ENCODE results near the gene NQO2. TPM values are rescaled to one million over a fixed set of nuclear protein-coding genes. Genes with fewer than 3 reads are reported as not detected.
"Not testable (repeated sequence)": the region's sequence is repeated elsewhere in the genome, so short reads cannot be mapped to it uniquely, and the experiment has no call there.

NQO2 gene
- total RNA-seq, 2 experiments from 2014 or later: 40.7 to 44.2 TPM

- H3K27me3 Mint-ChIP-seq: no peaks in the 10 kb centered on the region
- CTCF ChIA-PET: no interaction called here
- POLR2A ChIA-PET: no interaction called here
- H3K4me1 Mint-ChIP-seq: peaks cover 3% of the 10 kb centered on the region
- DNase-seq (no peak), ATAC-seq (no peak)
- H3K9me3 Mint-ChIP-seq (ENCODE audit: low read depth): peaks cover 16% of the 10 kb centered on the region
- peaks cover 63% of the 10 kb centered on the region for H3K36me3 Mint-ChIP-seq (ENCODE audit: low read depth)
- H3K27ac Mint-ChIP-seq: no peak overlapping the region
- no peak overlapping the region for H3K4me3 Mint-ChIP-seq
- intact Hi-C loops (cut with DNase I, micrococcal nuclease): no loop called here
Observed at GRCh38 chr6:3013901-3014674, 14.4 kb downstream of the NQO2 start.

GRCh38 chr6:3014675-3015066, 15.0 kb downstream of the NQO2 start:
- Mint-ChIP-seq H3K4me3 (no peak overlapping the region), H3K4me1 (peaks cover 3% of the 10 kb centered on the region), H3K9me3 (ENCODE audit: low read depth) (peaks cover 16% of the 10 kb centered on the region), H3K27me3 (no peaks in the 10 kb centered on the region), H3K27ac (no peak overlapping the region), H3K36me3 (ENCODE audit: low read depth) (peaks cover 58% of the 10 kb centered on the region)
- ATAC-seq: no peak
- CTCF ChIA-PET: interaction anchor here (0.6 kb wide), 1 partner anchor 86 kb away, joined by 3 read pairs; no protein-coding TSS in a partner anchor
- POLR2A ChIA-PET: no interaction called here
- no peak for DNase-seq
- intact Hi-C loops (cut with DNase I, micrococcal nuclease): no loop called here

- H3K36me3 Mint-ChIP-seq (ENCODE audit: low read depth): peaks cover 58% of the 10 kb centered on the region
Observed at GRCh38 chr6:3015144-3015543, 15.4 kb downstream of the NQO2 start.

GRCh38 chr6:3016473-3017280, 17.0 kb downstream of the NQO2 start:
- H3K9me3 Mint-ChIP-seq (ENCODE audit: low read depth): peaks cover 7% of the 10 kb centered on the region
- peaks cover 6% of the 10 kb centered on the region for H3K4me1 Mint-ChIP-seq
- no peak for ATAC-seq
- CTCF ChIA-PET: interaction anchor here (1.1 kb wide), 1 partner anchor 15 kb away, joined by 5 read pairs; no protein-coding TSS in a partner anchor
- POLR2A ChIA-PET: interaction anchor here (0.6 kb wide), 1 partner anchor 25 kb away, joined by 3 read pairs; no protein-coding TSS in a partner anchor
- intact Hi-C loops (cut with DNase I, micrococcal nuclease): no loop called here
- no peak overlapping the region for H3K4me3 Mint-ChIP-seq
- DNase-seq: no peak
- H3K36me3 Mint-ChIP-seq (ENCODE audit: low read depth): peaks cover 49% of the 10 kb centered on the region
- H3K27ac Mint-ChIP-seq: no peak overlapping the region
- H3K27me3 Mint-ChIP-seq: no peaks in the 10 kb centered on the region

More at GRCh38 chr6:3015144-3015543, 15.4 kb downstream of the NQO2 start:
- no peak overlapping the region for H3K27ac Mint-ChIP-seq
- no peak for DNase-seq
- H3K27me3 Mint-ChIP-seq: no peaks in the 10 kb centered on the region
- no peak for ATAC-seq
- H3K4me3 Mint-ChIP-seq: no peak overlapping the region
- H3K9me3 Mint-ChIP-seq (ENCODE audit: low read depth): peaks cover 16% of the 10 kb centered on the region
- ChIA-PET CTCF (interaction anchor here (0.6 kb wide), 1 partner anchor 87 kb away, joined by 3 read pairs; no protein-coding TSS in a partner anchor), POLR2A (no interaction called here)
- H3K4me1 Mint-ChIP-seq: peaks cover 3% of the 10 kb centered on the region
- intact Hi-C loops (cut with DNase I, micrococcal nuclease): no loop called here

GRCh38 chr6:3017304-3017703, 17.6 kb downstream of the NQO2 start:
- Mint-ChIP-seq H3K36me3 (ENCODE audit: low read depth) (peaks cover 42% of the 10 kb centered on the region), H3K27me3 (no peaks in the 10 kb centered on the region), H3K27ac (no peak overlapping the region), H3K4me3 (no peak overlapping the region), H3K9me3 (ENCODE audit: low read depth) (peaks cover under 1% of the 10 kb centered on the region), H3K4me1 (peaks cover 8% of the 10 kb centered on the region)
- DNase-seq: no peak
- intact Hi-C loops (cut with DNase I, micrococcal nuclease): no loop called here
- CTCF ChIA-PET: interaction anchor here (1.1 kb wide), 1 partner anchor 16 kb away, joined by 5 read pairs; no protein-coding TSS in a partner anchor
- POLR2A ChIA-PET: no interaction called here
- no peak for ATAC-seq

- no peaks in the 10 kb centered on the region for H3K27me3 Mint-ChIP-seq
- no peak overlapping the region for H3K27ac Mint-ChIP-seq
- H3K4me1 Mint-ChIP-seq: peaks cover 20% of the 10 kb centered on the region
- H3K9me3 Mint-ChIP-seq (ENCODE audit: low read depth): peaks cover 3% of the 10 kb centered on the region
- DNase-seq: no peak
- H3K36me3 Mint-ChIP-seq (ENCODE audit: low read depth): peaks cover 41% of the 10 kb centered on the region
- no peak overlapping the region for H3K4me3 Mint-ChIP-seq
- intact Hi-C loops (cut with DNase I, micrococcal nuclease): no loop called here
- ChIA-PET POLR2A (no interaction called here), CTCF (interaction anchor here (0.6 to 1.0 kb wide), 3 partner anchors 19 to 135 kb away, joined by 3 read pairs; partner anchors contain the start of gene NQO2)
- no peak for ATAC-seq
Observed at GRCh38 chr6:3019065-3019464, 19.4 kb downstream of the NQO2 start.

- DNase-seq (no peak), ATAC-seq (no peak)
- peak overlapping the region; percentile 3 for H3K27ac Mint-ChIP-seq
- ChIA-PET POLR2A (no interaction called here), CTCF (interaction anchor here (0.6 to 1.6 kb wide), 8 partner anchors 12 to 1428 kb away, joined by 3 to 9 read pairs (median 3); partner anchors contain the start of gene NQO2)
- no peaks in the 10 kb centered on the region for H3K27me3 Mint-ChIP-seq
- H3K9me3 Mint-ChIP-seq (ENCODE audit: low read depth): peaks cover 3% of the 10 kb centered on the region
- peaks cover 28% of the 10 kb centered on the region for H3K4me1 Mint-ChIP-seq
- H3K4me3 Mint-ChIP-seq: no peak overlapping the region
- intact Hi-C loops (cut with DNase I, micrococcal nuclease): no loop called here
- peaks cover 35% of the 10 kb centered on the region for H3K36me3 Mint-ChIP-seq (ENCODE audit: low read depth)
Observed at GRCh38 chr6:3019749-3020320, 20.1 kb downstream of the NQO2 start.

GRCh38 chr6:3020976-3021598, 21.4 kb downstream of the NQO2 start:
- CTCF ChIA-PET: interaction anchor here (1.0 to 1.6 kb wide), 3 partner anchors 11 to 239 kb away, joined by 3 to 9 read pairs (median 4); no protein-coding TSS in a partner anchor
- intact Hi-C loops (cut with DNase I, micrococcal nuclease); H3K27me3 Mint-ChIP-seq; H3K27ac Mint-ChIP-seq; H3K4me3 Mint-ChIP-seq; DNase-seq; POLR2A ChIA-PET; H3K9me3 Mint-ChIP-seq (ENCODE audit: low read depth); ATAC-seq: not testable (repeated sequence)
- peaks cover 38% of the 10 kb centered on the region for H3K4me1 Mint-ChIP-seq
- H3K36me3 Mint-ChIP-seq (ENCODE audit: low read depth): peaks cover 31% of the 10 kb centered on the region

GRCh38 chr6:3022765-3023662, 23.3 kb downstream of the NQO2 start:
- H3K27me3 Mint-ChIP-seq: no peaks in the 10 kb centered on the region
- intact Hi-C loops (cut with DNase I, micrococcal nuclease): loop anchor here (1.0 to 2.0 kb wide), 4 partner anchors 24 to 95 kb away; partner anchors contain the start of genes BPHL (in 1 of the 2), NQO2 (in 1 of the 2) and RIPK1 (in 1 of the 2)
- ATAC-seq: peak; percentile 7
- peak overlapping the region; percentile 78 for H3K4me3 Mint-ChIP-seq
- POLR2A ChIA-PET: interaction anchor here (0.9 to 1.2 kb wide), 3 partner anchors 22 to 33 kb away, joined by 3 to 4 read pairs (median 3); no protein-coding TSS in a partner anchor
- H3K9me3 Mint-ChIP-seq (ENCODE audit: low read depth): peaks cover 3% of the 10 kb centered on the region
- H3K27ac Mint-ChIP-seq: peak overlapping the region; percentile 95
- peaks cover 25% of the 10 kb centered on the region for H3K36me3 Mint-ChIP-seq (ENCODE audit: low read depth)
- H3K4me1 Mint-ChIP-seq: peaks cover 53% of the 10 kb centered on the region
- DNase-seq: peak; percentile 52
- CTCF ChIA-PET: interaction anchor here (0.9 to 1.5 kb wide), 5 partner anchors 21 to 256 kb away, joined by 3 to 4 read pairs (median 3); partner anchors contain the start of genes NQO2 and SERPINB1

Data from activated CD4-positive, alpha-beta T cell treated with anti-CD3 and anti-CD28 coated beads for 36 hours (primary cell).